K562 (cell line): ENCODE results near the gene HAUS2. TPM values are rescaled to one million over a fixed set of nuclear protein-coding genes. Genes with fewer than 3 reads are reported as not detected.

Source experiments
- AFF4 ChIP-seq: sonication (generic); formaldehyde crosslinking; IDR thresholded peaks from 2 replicates; pipeline ENCODE4 v1.8.0; 2023; ENCODE audit warnings: mild to moderate bottlenecking, missing genetic modification reagents
- ATF1 ChIP-seq, 2 experiments: fragments of 450-650 bp in 1 of 2; IDR thresholded peaks; 2 replicates each; pipeline ENCODE4 v1.6.1; 2016; ENCODE audit warnings: missing compliant biosample characterization in 1 of 2, missing genetic modification characterization in 1 of 2
- DACH1 ChIP-seq: fragments of 450-650 bp; IDR thresholded peaks from 2 replicates; pipeline ENCODE4 v1.6.1; 2018; ENCODE audit not compliant: partially characterized antibody
- FOXA1 ChIP-seq: fragments of 450-650 bp; IDR thresholded peaks from 2 replicates; pipeline ENCODE4 v1.6.1; 2016; ENCODE audit warnings: mild to moderate bottlenecking, borderline replicate concordance
- HDAC1 ChIP-seq, 2 experiments: fragments of 450-650 bp; IDR thresholded peaks; 2 replicates each; pipeline ENCODE4 v1.6.1; 2016 to 2017; ENCODE audit warnings: inconsistent platforms in 1 of 2, mild to moderate bottlenecking in 1 of 2, moderate library complexity in 1 of 2
- HINFP ChIP-seq: fragments of 450-650 bp; conservative IDR thresholded peaks from 2 replicates; pipeline ENCODE4 v1.6.1; 2016; ENCODE audit warnings: missing genetic modification characterization, low read depth, mild to moderate bottlenecking, control low read depth, missing compliant biosample characterization
- HNRNPLL ChIP-seq: fragments of 200-400 bp; formaldehyde crosslinking; IDR thresholded peaks from 2 replicates; pipeline ENCODE4 v1.6.1; 2017; ENCODE audit warnings: low read length, low read depth, mild to moderate bottlenecking; ENCODE audit not compliant: poor library complexity, severe bottlenecking
- LCOR ChIP-seq: sonication (generic); formaldehyde crosslinking; IDR thresholded peaks from 2 replicates; pipeline ENCODE4 v1.8.0; 2022; ENCODE audit warnings: mild to moderate bottlenecking, missing genetic modification reagents
- NONO ChIP-seq, 2 experiments: fragments of 200-400 bp in 1 of 2; fragments of 450-650 bp in 1 of 2; formaldehyde crosslinking in 1 of 2; IDR thresholded peaks; 2 replicates each; pipeline ENCODE4 v1.6.1; 2017; ENCODE audit warnings: low read depth in 2 of 2, mild to moderate bottlenecking in 2 of 2, moderate library complexity in 2 of 2, low read length in 1 of 2
- PHB ChIP-seq: fragments of 250-450 bp; sonication (Bioruptor Pico); IDR thresholded peaks from 2 replicates; pipeline ENCODE4 v1.5.0; 2021
- TARDBP ChIP-seq: fragments of 450-650 bp; IDR thresholded peaks from 2 replicates; pipeline ENCODE4 v1.6.1; 2016
- ZNF740 ChIP-seq, 3 experiments: fragments of 200-800 bp in 1 of 3; sonication (Bioruptor generic) in 1 of 3; sonication (generic) in 1 of 3; formaldehyde crosslinking in 1 of 3; IDR thresholded peaks; 2 replicates each; pipeline versions ENCODE4 v1.6.1 to v1.8.0; 2016 to 2022; ENCODE audit warnings: mild to moderate bottlenecking in 2 of 3, missing compliant biosample characterization in 2 of 3, missing genetic modification characterization in 2 of 3, missing genetic modification reagents in 1 of 3
- polyA plus RNA-seq, 8 experiments: library from polyadenylated mRNA; depleted of rRNA in 4 of 8; stranded (reverse) in 5 of 8; unstranded in 3 of 8; fragments of >200 nt; fragmentation: Nextera tagmentation in 2 of 8; fragmentation: Illumina TruSeq in 1 of 8; extraction: Ambion mirVana in 2 of 8; extraction: Trizol in 1 of 8; gene quantifications; 2 replicates each; pipeline versions ENCODE4 v1.2.1 to v1.2.3, GENCODE V29; 2011 to 2014; ENCODE audit warnings: inconsistent platforms in 1 of 8, missing spikeins in 1 of 8
- total RNA-seq, 7 experiments: library from RNA; depleted of rRNA in 6 of 7; stranded (reverse); fragments of >200 nt in 6 of 7; fragmentation: Illumina TruSeq in 2 of 7; extraction: Trizol in 2 of 7; gene quantifications; 2 replicates each; pipeline versions ENCODE4 v1.2.1 to v1.2.3, GENCODE V29; 2011 to 2021; ENCODE audit warnings: low replicate concordance in 1 of 7
- TF ChIP-seq, protein P1 (sequence below), 2 experiments: fragments of 150-350 bp in 1 of 2; IDR thresholded peaks; 2 replicates each; pipeline ENCODE4 v1.6.1; 2012 to 2016; ENCODE audit warnings: low read depth in 2 of 2, low read length in 2 of 2, mild to moderate bottlenecking in 1 of 2, moderate library complexity in 1 of 2

Gene HAUS2
- total and polyA plus RNA-seq, 9 of the 15 experiments (the other 6 are each of a cell fraction or from before 2014, with no cell fraction given), result 30.6 to 64.9 (median 54.1) TPM

DNA sequence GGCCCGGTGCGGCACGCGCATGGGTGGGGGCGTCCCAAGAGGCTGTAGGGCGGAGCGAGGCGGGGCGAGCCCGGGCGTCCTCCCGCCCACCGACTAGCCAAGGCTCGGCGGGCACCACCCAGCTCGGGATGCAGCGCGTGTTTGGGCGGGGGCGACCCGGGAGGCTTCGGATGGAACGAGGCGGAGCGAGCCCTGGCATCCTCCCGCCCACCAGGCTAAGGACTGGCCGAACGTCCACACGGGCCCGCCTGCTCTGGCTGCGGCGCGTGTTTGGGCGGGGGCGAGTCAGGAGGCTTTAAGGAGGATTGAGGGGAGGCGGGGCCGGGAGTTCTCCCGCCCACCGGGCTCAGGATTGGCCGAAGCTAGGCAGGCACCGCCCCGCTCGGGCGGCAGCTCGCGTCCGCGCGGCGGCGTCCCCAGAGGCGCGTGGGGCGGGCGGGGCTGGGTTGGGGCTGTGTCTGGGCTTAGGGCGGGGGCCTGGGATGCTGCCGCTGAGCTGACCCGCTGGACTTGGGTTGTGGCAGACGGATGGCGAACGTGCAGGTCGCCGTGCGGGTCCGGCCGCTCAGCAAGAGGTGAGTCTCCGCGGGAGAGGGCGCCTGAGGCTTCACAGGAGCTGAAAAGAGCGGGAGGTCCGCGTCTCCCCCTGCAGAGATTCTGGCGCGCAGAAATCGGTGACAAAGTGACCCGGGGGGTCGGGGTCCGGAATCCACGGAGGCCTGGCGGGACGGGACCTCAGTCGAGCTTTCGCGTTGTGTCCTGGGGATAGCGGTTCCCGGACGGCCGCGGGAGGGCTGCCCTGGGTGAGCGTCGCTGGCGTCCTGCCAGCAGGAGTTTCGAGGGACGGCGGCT is 26.8 kb downstream of the HAUS2 start, which contains the start of gene STARD9 (continued):
- TF ChIP-seq ATF1 (CRISPR knock-in tag; IDR thresholded peaks at IDR 0.05) (no peak), ATF1 (tag; IDR thresholded peaks at IDR 0.05) (peak; percentile 60; the same call in 1 of the 2 replicates), AFF4 (CRISPR knock-in tag) (peak; percentile 85; the same call in 1 of the 2 replicates), DACH1 (no peak), TARDBP (peak; percentile 69; the same call in 1 of the 2 replicates), PHB (CRISPR knock-in tag) (0 out of 2 replicates have a peak, but pooled peaks have one; percentile 13), LCOR (CRISPR knock-in tag) (peak; percentile 42; the same call in 1 of the 2 replicates), HINFP (tag) (peak; percentile 51; the same call in 1 of the 2 replicates), FOXA1 (no peak), ZNF740 (CRISPR knock-in tag; IDR thresholded peaks at IDR 0.05) (peak; percentile 65; the same call in 1 of the 2 replicates), ZNF740 (tag; IDR thresholded peaks at IDR 0.05) (no peak), NONO (IDR thresholded peaks at IDR 0.05; ENCODE audit: low read depth in 2 of 2, low read length in 1 of 2) (peak in 1 of 2 experiments; percentile 72; a peak in 2 of 4 replicates), HDAC1 (IDR thresholded peaks at IDR 0.05) (peak in 1 of 2 experiments; percentile 38; a peak in 2 of 4 replicates), HNRNPLL (peak; percentile 20)
- TF ChIP-seq, protein P1, sequence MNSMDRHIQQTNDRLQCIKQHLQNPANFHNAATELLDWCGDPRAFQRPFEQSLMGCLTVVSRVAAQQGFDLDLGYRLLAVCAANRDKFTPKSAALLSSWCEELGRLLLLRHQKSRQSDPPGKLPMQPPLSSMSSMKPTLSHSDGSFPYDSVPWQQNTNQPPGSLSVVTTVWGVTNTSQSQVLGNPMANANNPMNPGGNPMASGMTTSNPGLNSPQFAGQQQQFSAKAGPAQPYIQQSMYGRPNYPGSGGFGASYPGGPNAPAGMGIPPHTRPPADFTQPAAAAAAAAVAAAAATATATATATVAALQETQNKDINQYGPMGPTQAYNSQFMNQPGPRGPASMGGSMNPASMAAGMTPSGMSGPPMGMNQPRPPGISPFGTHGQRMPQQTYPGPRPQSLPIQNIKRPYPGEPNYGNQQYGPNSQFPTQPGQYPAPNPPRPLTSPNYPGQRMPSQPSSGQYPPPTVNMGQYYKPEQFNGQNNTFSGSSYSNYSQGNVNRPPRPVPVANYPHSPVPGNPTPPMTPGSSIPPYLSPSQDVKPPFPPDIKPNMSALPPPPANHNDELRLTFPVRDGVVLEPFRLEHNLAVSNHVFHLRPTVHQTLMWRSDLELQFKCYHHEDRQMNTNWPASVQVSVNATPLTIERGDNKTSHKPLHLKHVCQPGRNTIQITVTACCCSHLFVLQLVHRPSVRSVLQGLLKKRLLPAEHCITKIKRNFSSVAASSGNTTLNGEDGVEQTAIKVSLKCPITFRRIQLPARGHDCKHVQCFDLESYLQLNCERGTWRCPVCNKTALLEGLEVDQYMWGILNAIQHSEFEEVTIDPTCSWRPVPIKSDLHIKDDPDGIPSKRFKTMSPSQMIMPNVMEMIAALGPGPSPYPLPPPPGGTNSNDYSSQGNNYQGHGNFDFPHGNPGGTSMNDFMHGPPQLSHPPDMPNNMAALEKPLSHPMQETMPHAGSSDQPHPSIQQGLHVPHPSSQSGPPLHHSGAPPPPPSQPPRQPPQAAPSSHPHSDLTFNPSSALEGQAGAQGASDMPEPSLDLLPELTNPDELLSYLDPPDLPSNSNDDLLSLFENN (IDR thresholded peaks at IDR 0.05; ENCODE audit: low read depth in 2 of 2, low read length in 2 of 2), result no peak
